Activated CD4-positive, alpha-beta T cell treated with anti-CD3 and anti-CD28 coated beads, Interleukin-2, Interleukin-4, amounts not matched to agents 100 ng/mL and 50 ng/mL, durations not matched to agents 16 hours and 8 hours (primary cell): ENCODE measurements around the gene TTC9.

Experiments
- DNase-seq: peaks from one replicate; pipeline ENCODE4 v3.0.0-alpha.2; 2020; ENCODE audit warnings: low spot score

TTC9 gene

DNA sequence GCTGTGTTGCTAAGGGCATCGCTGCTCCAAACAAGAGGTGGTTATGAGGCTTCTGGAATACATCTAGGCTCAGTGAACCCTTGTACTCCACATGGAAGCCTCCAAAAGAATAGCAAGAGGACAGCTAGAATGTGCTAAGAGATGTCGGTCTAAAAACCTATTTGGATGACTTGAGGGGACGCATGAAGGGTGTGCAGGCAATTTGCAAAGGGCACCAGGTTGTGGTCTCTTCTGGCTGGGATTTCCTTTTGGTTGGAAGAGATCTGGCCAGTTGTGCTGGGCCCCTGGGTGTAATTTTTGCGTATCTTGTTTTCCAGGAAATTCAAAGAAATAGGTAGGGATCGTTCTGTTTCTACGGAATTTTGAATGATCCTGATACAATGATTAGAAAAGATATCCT lies 4.2 kb downstream of the TTC9 start:
- DNase-seq: no peak

- DNase-seq: no peak
These were observed 5.0 kb downstream of the TTC9 start for GRCh38 chr14:70646705-70647104.

DNA sequence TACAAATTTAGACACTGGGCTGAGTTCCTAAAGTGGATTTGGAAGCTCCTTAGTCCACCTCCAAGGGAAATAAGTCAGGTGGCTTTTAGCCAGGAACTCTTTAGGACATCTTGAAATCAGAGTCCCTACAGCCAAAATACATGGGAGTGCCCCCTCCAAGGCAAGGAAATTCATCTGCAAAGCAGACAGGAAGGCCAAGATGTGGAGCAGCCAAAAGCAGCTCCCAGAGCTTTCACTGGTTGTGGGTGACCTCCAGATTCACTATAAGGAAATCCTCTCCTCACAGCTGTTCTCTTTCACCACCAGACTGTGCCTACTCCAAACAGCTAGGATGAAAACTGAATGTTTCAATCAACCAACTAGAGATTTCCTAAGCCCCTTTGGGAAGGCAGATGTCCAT lies 6.6 kb downstream of the TTC9 start:
- DNase-seq: no peak

- no peak for DNase-seq
These were observed 8.1 kb downstream of the TTC9 start for GRCh38 chr14:70649803-70650202.

GRCh38 chr14:70651522-70651921 lies 9.8 kb downstream of the TTC9 start:
- peak; percentile 66 for DNase-seq

GRCh38 chr14:70652871-70653270 lies 11.2 kb downstream of the TTC9 start:
- no peak for DNase-seq

- no peak for DNase-seq
These were observed 11.9 kb downstream of the TTC9 start for GRCh38 chr14:70653662-70654061.

DNA sequence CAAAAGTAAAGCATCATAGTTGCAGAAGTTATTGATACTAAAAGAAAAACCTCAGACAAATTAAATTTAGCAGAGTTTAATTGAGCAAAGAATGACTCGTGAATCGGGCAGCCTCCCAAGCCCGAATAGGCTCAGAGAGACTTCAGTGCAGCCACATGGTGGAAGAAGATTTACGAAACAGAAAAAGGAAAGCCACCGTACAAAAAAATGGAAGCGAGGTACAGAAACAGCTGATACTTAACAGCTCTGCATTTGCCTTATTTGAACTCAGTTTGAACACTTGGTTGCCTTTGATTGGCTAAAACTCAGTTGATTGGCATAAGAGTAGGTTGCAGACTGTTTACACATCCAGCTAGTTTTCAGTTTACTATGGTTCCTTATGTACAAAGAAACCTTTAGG lies 12.9 kb downstream of the TTC9 start:
- no peak for DNase-seq

DNA sequence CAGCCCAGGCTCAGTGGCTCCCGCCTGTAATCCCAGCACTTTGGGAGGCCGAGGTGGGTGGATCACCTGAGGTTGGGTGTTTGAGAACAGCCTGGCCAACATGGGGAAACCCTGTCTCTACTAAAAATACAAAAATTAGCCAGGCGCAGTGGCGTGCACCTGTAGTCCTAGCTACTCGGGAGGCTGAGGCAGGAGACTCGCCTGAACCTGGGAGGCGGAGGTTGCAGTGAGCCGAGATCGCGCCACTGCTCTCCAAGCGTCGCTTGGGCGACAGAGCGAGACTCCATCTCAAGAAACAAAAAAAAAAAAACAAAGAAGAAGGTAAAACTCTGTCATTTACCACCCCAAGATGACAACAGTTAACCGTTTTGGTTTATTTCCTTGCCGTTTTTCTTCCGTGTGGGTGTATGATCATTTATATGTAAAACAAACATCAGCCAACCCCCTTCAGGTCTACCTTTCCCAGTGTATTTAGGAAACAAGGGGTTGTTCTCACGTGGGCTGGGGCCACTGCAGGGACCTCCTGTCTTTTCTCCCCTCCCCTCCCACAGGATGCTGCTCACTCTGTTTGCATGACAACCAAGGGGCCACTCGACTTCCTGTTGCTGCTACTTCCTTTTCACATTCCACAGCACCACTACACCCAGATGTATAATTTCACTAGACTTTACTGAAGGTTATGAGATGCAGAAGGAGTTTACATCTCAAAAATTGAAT lies 13.6 kb downstream of the TTC9 start:
- peak; percentile 85 for DNase-seq

DNA sequence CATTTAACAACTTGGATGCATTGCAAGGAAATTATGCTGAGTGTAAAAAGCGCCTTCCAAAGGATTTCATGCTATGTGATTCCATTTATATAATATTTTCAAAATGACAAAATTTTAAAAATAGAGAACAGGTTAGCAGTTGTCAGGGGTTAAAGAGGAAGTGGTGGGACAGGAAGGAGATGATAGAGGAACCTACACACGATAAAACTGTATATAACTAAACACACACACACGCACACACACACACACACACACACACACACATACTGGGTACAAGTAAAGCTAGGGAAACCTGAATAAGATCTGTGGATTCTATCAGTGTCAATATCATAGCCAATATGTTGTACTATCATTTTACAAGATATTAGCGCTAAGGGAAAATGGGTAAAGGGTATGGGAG lies 17.2 kb downstream of the TTC9 start:
- no peak for DNase-seq

- no peak for DNase-seq
These were observed 19.5 kb downstream of the TTC9 start for GRCh38 chr14:70660967-70661893.

GRCh38 chr14:70662080-70662479 lies 20.4 kb downstream of the TTC9 start:
- DNase-seq: no peak

- no peak for DNase-seq
These were observed 21.1 kb downstream of the TTC9 start for GRCh38 chr14:70662816-70663215.

DNA sequence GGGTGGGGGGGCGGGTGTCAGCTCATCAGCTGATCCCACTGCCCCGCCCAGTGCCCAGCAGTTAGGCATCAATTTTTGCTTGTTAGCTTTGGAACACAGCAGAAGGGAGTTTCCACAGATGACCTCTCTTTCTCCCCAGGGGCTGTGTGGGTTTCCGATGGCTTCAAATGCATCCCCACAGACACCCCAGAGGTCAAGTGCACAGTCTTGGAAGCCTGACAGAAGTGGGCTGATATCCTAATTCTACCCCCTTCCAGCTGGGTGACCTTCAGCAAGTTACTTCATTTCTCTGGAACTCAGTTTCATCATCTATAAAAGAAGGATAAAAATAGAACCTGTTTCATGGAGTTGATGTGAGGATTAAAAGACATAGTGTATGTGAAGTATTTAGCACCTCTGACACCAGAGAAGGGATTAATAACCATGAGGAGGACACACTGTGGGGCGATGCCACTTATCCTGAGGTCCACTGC lies 22.0 kb downstream of the TTC9 start:
- DNase-seq: no peak

GRCh38 chr14:70664698-70665447 lies 23.2 kb downstream of the TTC9 start:
- DNase-seq: no peak

- no peak for DNase-seq
These were observed 24.0 kb downstream of the TTC9 start for GRCh38 chr14:70665448-70666360.

DNA sequence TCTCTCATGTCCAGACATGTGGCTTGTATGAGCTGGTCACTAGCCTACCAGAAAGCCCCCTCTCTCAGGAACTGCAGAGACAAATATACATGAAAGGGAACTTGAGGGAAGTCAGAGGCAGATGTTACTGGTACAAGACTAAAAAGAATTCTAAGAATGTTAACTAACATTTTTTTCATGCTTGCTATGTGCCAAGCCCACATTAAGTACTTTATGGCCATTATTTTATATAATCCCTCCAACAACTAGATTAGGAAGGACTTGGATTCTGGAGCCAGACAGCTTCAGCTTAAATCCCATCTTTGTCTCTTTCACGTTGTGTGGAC lies 24.6 kb downstream of the TTC9 start:
- no peak for DNase-seq

GRCh38 chr14:70670992-70671651 lies 29.4 kb downstream of the TTC9 start:
- no peak for DNase-seq

DNA sequence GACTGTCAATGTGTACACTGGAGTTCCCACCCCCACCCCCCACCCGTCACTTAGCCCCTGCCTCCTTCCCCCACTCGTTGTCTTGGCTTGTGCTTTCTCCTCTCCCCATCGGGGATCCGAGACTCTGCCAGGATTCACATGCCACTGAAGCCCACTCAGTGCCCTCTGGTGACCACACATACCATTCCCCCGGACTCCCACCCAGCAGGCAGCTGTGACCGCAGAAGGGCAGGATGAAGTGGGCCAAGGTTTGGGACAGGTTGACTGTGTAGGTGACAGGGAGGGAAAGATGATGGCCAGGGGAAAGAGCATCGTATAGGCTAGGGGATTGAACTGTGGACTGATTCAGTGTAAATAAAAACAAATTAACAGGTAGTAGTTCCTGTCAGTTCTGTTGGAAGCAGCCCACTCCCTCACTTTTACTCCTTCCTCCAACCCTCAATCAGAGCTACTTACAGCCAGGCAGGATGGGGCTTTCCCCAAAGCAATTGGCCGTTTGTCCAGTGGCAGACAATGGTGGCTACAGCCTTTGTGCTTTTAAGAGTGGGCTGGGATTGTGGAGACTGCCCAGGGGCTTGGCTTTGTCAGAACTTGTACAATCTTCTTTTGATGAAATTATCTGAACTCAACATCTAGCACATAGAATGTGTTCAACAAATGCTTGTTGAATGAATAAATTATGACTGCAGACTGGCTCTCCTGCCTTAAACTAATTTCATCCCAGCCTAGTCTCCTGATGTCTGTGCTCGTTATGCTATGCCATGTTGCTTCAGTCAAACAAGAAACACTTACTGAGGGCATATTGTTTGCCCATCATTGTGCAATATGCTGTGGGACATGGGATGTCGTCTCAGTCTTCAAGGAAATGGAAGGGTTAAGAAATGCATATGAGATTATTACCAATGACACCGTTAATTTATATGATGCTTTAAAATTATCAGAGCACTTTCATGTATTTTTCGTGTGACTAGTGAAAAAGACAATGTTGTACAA lies 30.2 kb downstream of the TTC9 start:
- DNase-seq: no peak

- no peak for DNase-seq
These were observed 35.6 kb downstream of the TTC9 start for GRCh38 chr14:70677341-70677740.
